OCI-LY1 (cell line): Measurements from ENCODE around the gene CDK2.

Experiments used
- H2AFZ ChIP-seq: fragments of 200-600 bp; sonication (generic), shearing (Covaris generic); 2 replicates; pipeline ENCODE4 v1.6.0; 2014; ENCODE audit warnings: antibody characterized with exemption, mild to moderate bottlenecking, low read length
- H3F3A ChIP-seq: fragments of 200-600 bp; sonication (generic), shearing (Covaris generic); 2 replicates; pipeline ENCODE4 v1.6.0; 2014; ENCODE audit warnings: mild to moderate bottlenecking, antibody characterized with exemption, low read length, moderate library complexity; ENCODE audit not compliant: insufficient read depth
- H3K27ac ChIP-seq: fragments of 200-600 bp; sonication (generic); 2 replicates; pipeline ENCODE4 v1.5.1; 2014; ENCODE audit warnings: low read length, mixed run types, mild to moderate bottlenecking, low read depth; ENCODE audit not compliant: poor library complexity, severe bottlenecking
- H3K27me3 ChIP-seq: fragments of 200-600 bp; sonication (generic); 2 replicates; pipeline ENCODE4 v1.6.0; 2014; ENCODE audit warnings: antibody characterized with exemption, mild to moderate bottlenecking, low read length, moderate library complexity; ENCODE audit not compliant: insufficient read depth
- H3K36me3 ChIP-seq: fragments of 200-600 bp; sonication (generic); 2 replicates; pipeline ENCODE4 v1.6.1; 2014; ENCODE audit warnings: mild to moderate bottlenecking, antibody characterized with exemption, low read length, moderate library complexity, mixed read lengths; ENCODE audit not compliant: insufficient read depth
- H3K4me1 ChIP-seq: fragments of 200-600 bp; sonication (generic); 2 replicates; pipeline ENCODE4 v1.5.1; 2014; ENCODE audit warnings: mild to moderate bottlenecking, low read length, moderate library complexity; ENCODE audit not compliant: insufficient read depth, severe bottlenecking
- H3K4me2 ChIP-seq: fragments of 200-600 bp; sonication (generic), shearing (Covaris generic); 2 replicates; pipeline ENCODE4 v1.6.1; 2014; ENCODE audit warnings: low read length
- H3K4me3 ChIP-seq: fragments of 200-600 bp; sonication (generic); 2 replicates; pipeline ENCODE4 v1.5.1; 2014; ENCODE audit warnings: low read length, low read depth, mild to moderate bottlenecking, mixed read lengths; ENCODE audit not compliant: poor library complexity, severe bottlenecking
- H3K79me2 ChIP-seq: fragments of 200-600 bp; shearing (Covaris generic); 2 replicates; pipeline ENCODE4 v1.6.1; 2016; ENCODE audit warnings: mixed run types, low read length, mixed read lengths; ENCODE audit not compliant: insufficient read depth
- H3K9ac ChIP-seq: fragments of 200-600 bp; sonication (generic), shearing (Covaris generic); 2 replicates; pipeline ENCODE4 v1.6.1; 2014; ENCODE audit warnings: mild to moderate bottlenecking, low read length, mixed read lengths
- H3K9me2 ChIP-seq: fragments of 200-600 bp; sonication (generic), shearing (Covaris generic); 2 replicates; pipeline ENCODE4 v1.6.1; 2014; ENCODE audit warnings: low read depth, mild to moderate bottlenecking, low read length, mixed read lengths
- H3K9me3 ChIP-seq: fragments of 200-600 bp; shearing (Covaris generic); 2 replicates; pipeline ENCODE4 v1.6.1; 2014; ENCODE audit warnings: low read length, mixed read lengths
- H4K20me1 ChIP-seq: fragments of 200-600 bp; sonication (generic), shearing (Covaris generic); 2 replicates; pipeline ENCODE4 v1.6.0; 2016; ENCODE audit warnings: mild to moderate bottlenecking, low read length; ENCODE audit not compliant: insufficient read depth
- CTCF ChIP-seq: fragments of 200-600 bp; sonication (generic), shearing (Covaris generic); IDR thresholded peaks from 2 replicates; pipeline ENCODE4 v1.5.1; 2017; ENCODE audit warnings: mild to moderate bottlenecking, antibody characterized with exemption, low read length, moderate library complexity, mixed read lengths
- EZH2 ChIP-seq: fragments of 200-600 bp; sonication (generic), shearing (Covaris generic); IDR thresholded peaks from 2 replicates; pipeline ENCODE4 v1.8.0; 2017; ENCODE audit warnings: borderline replicate concordance, mixed run types, mild to moderate bottlenecking, antibody characterized with exemption, low read length, moderate library complexity, mixed read lengths

Gene CDK2

DNA sequence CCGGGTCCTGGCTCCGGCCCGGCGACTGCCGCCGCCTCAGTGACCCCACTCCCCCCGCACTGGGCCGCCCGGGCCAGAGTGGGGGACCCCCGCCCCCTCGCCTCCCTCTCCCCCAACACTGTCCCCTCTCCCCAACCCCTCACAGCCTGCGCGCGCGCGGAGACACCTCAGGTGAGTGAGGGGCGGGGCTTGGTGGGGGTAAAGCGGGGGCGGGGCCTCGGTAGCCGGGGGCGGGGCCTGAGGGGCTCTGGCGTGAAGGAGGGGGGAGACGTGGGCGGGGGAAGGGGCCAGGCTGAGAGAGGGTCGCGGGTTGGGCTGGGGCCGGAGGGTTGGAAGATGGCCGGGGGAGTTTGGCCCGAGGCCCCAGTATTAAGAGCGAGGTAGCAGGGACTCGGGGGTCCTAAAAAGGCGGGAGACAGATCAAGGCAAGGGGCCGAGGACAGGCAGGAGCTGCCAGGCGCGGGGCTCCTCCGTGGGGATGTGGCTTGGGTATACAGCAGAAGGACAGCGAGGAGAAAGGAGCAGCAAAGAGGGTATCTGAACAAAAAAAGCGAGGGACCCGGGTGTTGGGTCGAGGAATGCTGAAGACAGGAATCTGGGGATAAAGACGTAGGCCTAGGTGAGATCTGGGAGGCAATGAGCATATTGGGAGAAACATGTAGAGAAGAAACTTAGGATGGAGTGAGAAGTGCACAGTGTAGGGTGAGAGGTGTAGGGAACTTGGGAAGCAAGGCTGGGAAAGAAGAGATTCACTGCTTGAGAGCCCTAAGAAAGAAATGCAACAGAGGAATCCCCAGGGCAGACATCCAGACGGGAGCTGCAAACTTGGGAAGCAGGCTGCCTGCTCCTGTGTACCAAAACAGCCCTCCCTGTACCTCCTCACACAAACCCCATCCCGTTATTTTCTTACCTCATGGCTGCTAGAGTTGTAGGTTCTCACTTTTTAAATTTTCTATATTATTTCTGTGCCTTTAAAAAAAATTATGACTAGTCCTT is 41.2 kb downstream of the CDK2 start:
- no peaks in the 10 kb centered on the region for H4K20me1 ChIP-seq
- H3K79me2 ChIP-seq = no peaks in the 10 kb centered on the region
- H3K27ac ChIP-seq = no peak overlapping the region
- no peaks in the 10 kb centered on the region for H3K36me3 ChIP-seq
- peak overlapping the region; percentile 80 for H3K4me2 ChIP-seq
- no peaks in the 10 kb centered on the region for H3K9me3 ChIP-seq
- no peaks in the 10 kb centered on the region for H3K27me3 ChIP-seq
- H3K9ac ChIP-seq = peak overlapping the region; percentile 66
- H3K4me3 ChIP-seq = peak overlapping the region; percentile 75
- no peaks in the 10 kb centered on the region for H3F3A ChIP-seq
- H2AFZ ChIP-seq = 0 out of 2 replicates have a peak overlapping the region, but pooled peaks have one; percentile 60
- peaks cover 12% of the 10 kb centered on the region for H3K4me1 ChIP-seq
- no peaks in the 10 kb centered on the region for H3K9me2 ChIP-seq
- TF ChIP-seq EZH2 (no peak), CTCF (no peak)

GRCh38 chr12:56010111-56010570 is 43.5 kb downstream of the CDK2 start:
- H3F3A ChIP-seq = no peaks in the 10 kb centered on the region
- no peak overlapping the region for H3K27ac ChIP-seq
- H3K79me2 ChIP-seq = no peaks in the 10 kb centered on the region
- H3K4me1 ChIP-seq = peaks cover 20% of the 10 kb centered on the region
- no peak for TF ChIP-seq EZH2
- TF ChIP-seq CTCF = no peak
- H3K9me3 ChIP-seq = no peaks in the 10 kb centered on the region
- H4K20me1 ChIP-seq = no peaks in the 10 kb centered on the region
- no peak overlapping the region for H3K9ac ChIP-seq
- no peaks in the 10 kb centered on the region for H3K9me2 ChIP-seq
- H2AFZ ChIP-seq = no peak overlapping the region
- H3K4me2 ChIP-seq = no peak overlapping the region
- H3K36me3 ChIP-seq = no peaks in the 10 kb centered on the region
- H3K27me3 ChIP-seq = no peaks in the 10 kb centered on the region
- H3K4me3 ChIP-seq = no peak overlapping the region

DNA sequence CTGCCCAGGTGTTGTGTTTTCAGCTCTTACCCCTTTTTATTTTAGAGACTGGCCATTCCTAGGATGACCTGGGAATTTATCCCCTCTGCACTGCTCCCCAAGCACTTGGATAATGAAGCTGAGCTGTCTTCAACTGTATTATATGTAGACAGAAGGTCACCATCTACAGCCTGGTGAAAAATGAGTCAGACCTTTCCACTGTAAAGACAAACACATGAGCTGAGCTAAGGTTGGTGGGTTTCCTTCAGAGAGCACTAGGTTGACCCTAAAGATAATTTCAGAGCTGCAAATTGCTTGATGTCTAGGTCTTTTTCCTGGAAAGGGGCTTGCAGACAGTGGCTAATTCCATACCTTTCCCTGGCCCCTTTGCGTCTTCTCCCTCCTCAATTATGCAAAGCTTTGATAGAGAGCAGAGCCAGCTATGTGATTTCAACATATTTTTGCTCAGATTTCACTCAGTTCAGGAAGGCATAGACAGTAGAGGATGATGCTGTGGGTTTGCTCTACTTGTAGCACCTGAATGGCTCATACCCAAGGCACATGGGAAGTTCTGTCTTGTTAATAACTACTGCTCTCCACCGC is 45.0 kb downstream of the CDK2 start:
- no peaks in the 10 kb centered on the region for H3F3A ChIP-seq
- no peak overlapping the region for H3K4me3 ChIP-seq
- H4K20me1 ChIP-seq = no peaks in the 10 kb centered on the region
- H3K27ac ChIP-seq = no peak overlapping the region
- H3K27me3 ChIP-seq = no peaks in the 10 kb centered on the region
- no peaks in the 10 kb centered on the region for H3K9me3 ChIP-seq
- no peak overlapping the region for H2AFZ ChIP-seq
- no peak overlapping the region for H3K4me2 ChIP-seq
- H3K9ac ChIP-seq = no peak overlapping the region
- no peaks in the 10 kb centered on the region for H3K79me2 ChIP-seq
- no peak for TF ChIP-seq CTCF
- TF ChIP-seq EZH2 = no peak
- H3K9me2 ChIP-seq = no peaks in the 10 kb centered on the region
- H3K36me3 ChIP-seq = no peaks in the 10 kb centered on the region
- peaks cover 19% of the 10 kb centered on the region for H3K4me1 ChIP-seq
